HG02870 (cell line): ENCODE results near the gene POLR3K.

Experiments used
- ATAC-seq: cut with Tn5 transposase; IDR thresholded peaks from one replicate; pipeline ENCODE4 v1.9.1; 2021; ENCODE audit warnings: mild to moderate bottlenecking, moderate library complexity; ENCODE audit not compliant: unreplicated experiment

Gene POLR3K

DNA sequence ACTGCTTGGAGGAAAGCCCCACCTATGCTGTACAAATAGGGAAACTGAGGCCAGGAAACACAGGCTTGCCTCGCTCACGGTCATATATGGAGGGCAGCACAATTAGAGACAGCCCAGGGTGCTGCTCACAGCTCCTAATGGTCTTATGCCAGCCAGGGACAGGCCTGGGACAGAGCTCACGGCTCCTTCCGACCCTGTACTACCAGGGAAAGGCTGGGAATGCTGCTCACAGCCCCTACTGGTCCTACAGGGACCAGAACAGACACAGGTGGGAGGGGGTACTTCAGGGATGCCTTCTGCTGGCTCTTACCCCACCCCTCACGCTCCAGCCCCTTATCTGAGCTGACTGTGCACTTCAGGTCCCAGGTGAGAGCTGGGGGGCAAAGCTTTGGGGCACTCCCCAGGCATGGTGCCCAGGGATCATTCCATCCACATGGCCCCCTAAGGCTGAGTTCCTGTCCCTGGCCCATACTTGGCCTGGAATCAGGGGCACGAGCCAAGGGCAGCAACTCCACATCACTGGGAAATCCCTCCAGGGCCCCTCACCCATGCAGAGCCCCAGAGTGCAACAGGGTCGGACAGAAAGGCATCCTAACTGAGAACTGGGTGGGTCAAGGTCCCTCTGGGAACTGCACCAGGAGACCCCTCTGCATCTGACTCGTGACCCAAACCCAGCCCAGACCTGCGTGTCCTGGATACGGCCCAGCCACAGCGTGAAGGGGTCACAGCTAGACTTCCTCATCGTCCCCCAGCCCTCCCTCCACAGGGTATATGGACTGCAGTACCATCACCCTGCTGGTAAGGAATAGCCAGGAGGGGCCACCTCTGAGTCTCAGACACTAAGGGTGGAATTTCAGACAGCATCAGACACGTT lies 13.1 kb upstream of the POLR3K start:
- no peak for ATAC-seq

DNA sequence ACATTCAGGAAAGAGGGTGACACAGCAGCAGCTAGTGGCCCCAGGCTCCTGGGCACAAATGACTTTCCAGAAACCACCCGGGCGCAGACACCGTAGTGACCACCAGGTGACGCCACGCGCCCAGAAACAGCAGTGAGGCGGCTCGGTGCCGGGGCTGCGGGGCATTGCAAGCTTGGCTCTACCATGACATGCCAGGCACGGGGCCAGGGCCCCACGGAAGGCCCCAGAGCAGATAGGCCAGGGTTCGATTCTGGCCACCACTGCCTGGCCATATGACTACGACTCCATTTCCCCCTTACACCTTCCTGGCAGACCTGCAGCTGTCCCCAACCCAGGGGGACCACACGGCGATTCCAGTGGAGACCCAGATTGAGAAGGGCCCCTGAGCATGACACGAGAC lies 12.3 kb upstream of the POLR3K start:
- no peak for ATAC-seq

DNA sequence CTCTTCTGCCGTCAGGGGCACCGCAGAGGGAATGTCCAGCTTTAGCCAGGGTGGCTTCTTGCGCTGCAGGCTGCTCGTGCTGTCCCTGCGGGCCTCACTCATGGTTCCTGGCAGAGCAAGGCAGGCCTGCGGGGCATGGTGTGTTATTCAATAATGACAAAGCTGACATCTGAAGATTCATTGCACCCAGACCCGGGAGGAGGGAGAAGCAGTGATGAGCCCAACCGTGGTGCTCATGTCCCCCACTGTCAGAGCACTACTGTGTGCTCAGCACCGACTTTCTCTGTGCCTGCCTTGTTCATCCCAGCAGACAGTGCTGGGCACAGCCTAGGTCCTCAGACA lies 11.5 kb upstream of the POLR3K start:
- ATAC-seq, result no peak

DNA sequence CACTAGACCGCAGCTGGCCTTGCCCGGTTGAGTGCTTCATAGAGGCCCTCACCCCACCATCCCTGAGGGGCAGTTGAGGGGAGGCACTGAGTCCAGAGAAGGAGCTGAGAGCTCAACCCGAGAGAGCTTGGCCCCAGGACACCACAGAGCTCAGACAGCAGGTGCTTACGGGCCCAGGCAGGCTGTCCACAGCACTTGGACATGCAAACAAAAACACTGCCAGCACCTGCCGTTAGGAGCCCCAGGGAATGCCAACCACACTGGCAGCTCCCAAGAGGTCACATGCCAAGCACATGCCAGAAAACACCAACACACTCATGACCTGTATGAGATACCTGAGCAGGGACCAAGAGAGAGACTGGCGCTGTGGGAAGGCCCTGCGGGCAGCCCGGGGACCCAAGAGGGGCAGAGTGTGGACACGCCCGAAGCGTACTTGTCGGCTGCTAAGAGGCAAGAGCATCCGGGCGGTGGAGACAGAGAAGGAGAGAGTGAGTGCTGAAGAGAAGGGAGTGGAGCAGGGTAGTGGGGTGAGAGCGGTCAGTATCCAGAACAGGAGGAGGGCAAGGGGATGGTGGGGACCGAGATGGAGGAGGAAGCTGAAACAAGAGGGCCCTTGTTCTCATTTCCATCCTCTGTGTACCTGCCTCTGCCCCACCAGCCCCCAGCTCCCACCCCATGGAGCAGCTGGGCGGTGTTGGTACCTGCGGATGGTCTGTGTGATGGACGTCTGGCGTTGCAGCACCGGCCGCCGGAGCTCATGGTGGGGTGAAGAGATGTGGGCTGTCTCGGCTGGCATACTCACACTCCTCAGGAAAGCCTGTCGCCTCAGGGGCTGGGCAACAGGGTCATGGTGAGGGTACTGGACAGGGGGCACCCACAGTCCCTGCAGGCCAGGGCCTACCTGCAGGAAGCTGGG lies 10.8 kb upstream of the POLR3K start:
- no peak for ATAC-seq

DNA sequence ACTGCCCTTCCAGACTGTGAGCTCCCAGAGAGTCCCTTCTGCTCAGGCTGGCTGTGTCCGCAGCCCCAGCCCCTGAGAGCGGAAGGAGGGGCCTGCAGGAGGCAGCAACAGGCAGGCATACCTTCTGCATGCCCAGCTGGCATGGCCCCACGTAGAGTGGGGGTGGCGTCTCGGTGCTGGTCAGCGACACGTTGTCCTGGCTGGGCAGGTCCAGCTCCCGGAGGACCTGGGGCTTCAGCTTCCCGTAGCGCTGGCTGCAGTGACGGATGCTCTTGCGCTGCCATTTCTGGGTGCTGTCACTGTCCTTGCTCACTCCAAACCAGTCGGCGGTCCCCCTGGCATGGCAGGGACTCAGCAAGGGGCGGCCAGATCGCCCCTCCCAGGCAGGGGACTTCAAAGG lies 10.1 kb upstream of the POLR3K start:
- no peak for ATAC-seq

DNA sequence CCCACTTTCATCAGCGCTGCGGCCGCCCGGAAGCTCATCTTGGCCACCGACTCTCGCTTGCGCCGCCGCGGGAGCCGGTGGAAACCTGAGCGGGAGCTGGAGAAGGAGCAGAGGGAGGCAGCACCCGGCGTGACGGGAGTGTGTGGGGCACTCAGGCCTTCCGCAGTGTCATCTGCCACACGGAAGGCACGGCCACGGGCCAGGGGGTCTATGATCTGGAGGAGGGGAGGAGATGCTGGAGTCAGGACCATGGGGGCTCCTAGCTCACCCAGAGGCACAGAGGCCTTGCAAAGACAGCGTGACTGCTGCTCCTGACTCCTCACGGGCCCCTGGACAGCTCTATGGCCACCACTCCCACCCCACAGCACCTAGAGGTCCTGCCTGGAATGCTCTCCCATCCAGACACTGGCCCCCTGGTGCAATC lies 9.6 kb upstream of the POLR3K start:
- ATAC-seq, result no peak

DNA sequence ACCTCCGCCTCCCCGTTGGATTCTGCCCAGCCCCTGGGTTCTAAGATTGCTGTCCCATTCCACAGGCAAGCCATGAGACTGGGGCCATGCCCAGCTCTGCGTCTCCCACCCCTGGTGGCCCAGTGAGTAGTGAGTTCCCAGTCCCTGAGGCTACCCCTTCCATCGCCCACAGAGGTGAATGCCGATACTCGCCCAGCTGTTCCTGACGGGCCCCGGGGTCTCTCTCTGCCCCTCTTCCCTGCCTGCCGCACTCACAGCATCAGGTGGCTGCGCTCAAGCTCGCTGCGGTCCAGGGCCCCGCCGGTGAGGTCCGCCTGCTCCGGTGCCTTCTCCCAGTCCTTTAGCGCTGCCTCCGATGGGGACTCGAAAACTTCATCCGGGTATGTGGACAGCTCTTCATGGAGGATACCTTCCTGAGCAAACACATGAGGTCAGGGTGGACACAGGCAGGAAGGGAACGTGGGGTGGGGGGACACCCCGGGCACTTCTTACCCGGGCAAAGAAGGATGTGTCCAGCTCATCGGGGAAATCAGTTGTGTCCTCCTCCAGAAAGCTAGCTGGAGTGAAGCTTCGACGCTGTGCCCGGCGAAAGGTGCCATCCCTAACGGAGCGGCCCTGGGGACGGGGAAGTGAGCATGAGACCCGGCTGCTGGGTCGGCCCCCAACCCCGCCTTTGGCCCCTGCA lies 9.0 kb upstream of the POLR3K start:
- no peak for ATAC-seq

DNA sequence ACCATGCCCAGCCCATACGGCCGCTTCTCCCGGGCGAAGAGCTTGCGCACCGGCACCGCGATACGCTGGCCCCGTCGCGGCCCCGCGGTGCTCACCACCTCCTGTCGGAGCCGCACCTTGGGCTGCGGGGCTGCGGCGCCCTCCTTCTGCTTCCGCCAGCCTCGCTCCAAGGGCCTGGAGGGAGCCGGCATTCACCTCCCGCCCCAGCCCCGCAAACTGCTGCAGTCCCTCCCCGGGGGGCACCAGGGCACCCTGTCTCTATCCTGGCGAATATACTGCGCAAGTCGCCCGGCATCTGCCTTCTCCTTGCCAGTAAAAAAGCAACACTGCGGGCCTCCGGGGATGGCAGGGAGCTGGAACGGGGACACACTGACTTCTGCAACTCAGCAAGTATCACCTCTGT lies 8.5 kb upstream of the POLR3K start:
- ATAC-seq, result no peak

DNA sequence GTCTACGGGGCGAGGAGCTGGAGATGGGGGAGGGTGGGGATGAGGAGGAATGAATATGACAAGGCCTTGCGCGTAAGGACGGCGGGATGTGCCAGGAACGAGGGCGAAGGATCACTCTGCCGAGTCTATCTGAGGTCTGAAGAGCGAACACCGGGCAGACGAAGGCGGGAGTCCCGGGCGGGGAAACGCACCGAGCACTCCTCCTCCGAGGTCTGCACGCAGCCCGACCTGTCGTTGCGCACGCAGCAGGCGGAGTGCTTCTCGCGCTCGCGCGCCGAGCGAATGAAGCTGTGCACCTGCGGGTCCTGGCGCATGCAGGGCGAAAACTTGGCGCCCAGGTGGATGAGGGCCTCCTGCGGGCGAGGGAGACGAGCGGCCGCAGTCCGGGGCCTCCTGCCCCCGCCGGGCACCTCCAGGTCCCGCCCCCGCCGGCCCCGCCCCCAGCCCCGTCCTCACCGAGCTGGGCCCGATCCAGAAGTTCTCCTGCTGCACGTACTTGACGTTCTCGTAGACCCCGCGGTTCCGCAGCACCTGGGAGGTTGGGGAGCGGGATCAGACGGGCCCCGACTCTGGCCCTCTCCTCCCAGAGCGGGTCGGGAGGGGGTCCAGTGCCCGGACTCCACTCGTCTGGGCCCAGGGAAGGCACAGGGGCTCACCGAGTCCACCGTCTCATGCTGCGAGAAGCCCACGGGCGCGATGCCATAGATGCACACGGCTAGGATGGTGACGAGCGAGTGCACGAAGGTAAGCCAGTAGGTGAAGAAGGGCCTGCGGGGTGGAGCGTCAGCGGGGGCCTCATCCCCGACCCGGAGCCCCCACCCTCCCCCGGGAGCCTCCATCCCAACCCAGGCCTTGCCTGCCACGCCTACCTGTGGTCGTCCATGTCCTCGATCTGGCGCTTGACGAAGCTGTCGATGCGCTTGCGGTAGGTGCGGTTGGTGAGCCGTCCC lies 7.8 kb upstream of the POLR3K start:
- ATAC-seq, result no peak

DNA sequence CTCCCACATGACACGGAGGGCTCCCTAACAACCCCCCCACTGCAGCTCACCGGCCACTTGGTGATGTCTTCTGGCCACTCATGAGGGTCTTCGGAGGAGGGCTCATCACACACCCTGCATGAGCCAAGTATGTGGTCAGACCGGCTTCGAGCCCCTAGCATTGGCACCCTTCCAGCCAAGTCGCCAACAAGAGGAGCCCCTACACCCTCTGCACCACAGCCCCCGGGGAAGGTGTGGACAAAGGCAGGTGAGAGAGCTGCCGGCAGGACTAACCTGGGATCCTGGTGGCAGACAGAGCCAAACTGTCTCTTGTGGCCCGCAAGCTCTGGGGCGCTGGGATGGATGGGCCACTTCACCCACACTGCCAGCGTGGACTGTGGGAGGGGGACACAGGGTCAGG lies 6.8 kb upstream of the POLR3K start:
- ATAC-seq, result no peak

DNA sequence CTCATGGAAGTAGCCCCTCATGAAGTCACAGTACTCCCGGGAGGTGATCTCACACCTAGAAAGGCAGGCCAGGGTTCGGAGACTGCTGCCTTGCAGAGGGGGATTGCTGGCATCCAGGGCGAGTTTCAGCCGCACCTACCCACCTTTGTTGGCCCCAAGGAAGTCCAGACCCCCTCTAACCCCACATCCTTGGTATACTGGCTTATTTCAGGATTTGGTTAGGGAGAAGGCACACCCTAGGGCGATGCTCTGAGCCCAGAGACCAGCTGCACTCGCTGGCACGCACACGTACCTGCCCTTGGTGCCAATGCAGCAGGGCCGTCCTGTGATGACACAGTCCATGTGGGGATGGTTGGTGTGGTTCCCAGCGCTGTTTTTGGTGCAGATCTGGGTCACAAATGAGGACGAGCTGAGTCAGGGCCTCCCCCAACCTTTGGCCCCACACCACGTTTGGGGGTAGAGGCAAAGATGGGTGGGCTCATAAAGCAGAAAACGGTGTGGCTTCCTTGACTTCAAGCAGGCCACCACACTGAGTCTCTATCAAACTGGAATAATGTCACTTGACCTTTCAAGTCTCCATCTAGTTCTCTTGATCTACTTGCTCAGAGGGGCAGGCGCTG lies 6.1 kb upstream of the POLR3K start:
- no peak for ATAC-seq

DNA sequence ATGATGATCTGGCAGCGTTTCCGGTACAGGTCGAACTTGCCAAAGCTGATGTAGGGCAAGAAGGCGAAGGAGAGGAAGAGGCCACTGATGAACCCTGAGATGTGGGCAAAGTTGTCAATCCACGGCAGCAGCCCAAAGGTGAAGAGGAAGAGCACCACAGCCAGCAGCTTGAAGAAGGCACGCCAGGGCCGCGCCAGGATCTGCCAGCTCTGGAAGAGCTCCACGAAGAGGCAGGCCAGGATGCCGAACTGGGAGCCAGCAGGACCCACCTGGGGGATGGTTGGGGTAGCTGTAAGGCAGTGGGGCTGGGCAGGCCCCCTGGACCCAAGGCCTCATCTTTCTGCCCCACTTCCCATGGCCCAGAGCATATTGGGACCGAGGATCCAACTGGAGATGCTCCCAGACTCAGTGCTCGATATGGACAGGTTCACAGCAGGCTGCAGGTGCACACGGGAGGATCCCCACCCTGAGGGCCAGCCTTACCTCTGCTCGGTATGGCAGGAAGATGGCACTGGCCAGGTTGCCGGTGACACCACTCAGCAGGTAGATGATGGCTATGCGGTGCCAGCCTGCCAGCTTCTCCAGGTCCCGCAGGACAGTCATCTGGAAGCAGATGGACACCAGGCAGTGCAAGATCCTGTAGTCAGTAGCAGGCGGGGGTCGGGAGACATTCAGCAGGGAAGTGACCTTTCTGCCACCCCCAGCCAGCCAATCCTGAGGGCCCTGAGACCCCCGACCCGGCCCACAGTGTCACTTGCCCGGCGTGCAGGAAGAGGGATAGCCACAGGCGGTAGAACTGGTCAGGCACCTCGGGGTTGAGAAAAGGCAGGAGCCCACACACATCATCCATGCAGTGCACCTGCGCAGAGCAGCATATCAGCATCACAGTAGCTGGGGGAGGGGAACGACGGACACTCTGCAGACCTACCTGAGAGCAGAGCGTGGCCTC lies 5.4 kb upstream of the POLR3K start:
- no peak for ATAC-seq

DNA sequence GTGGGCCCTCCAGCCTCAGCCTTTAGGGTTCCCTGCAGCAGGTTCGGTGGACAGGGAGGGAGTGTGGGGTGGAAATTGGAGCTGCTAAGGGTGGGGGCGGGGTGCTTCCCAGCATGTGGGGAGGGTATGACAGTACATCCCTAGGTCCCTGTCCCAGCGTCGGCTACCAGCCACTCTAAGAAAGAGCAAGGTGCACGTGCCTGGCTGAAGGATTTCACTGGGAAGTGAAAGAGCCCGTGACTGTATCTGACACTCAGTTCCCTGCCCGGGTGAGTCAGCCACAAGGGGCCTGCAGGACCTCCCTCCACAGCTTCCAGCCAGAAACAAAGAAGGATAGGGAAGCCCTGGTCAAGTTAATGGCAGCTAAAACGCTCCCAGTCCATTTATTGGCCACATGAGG lies 4.3 kb upstream of the POLR3K start:
- ATAC-seq, result no peak

DNA sequence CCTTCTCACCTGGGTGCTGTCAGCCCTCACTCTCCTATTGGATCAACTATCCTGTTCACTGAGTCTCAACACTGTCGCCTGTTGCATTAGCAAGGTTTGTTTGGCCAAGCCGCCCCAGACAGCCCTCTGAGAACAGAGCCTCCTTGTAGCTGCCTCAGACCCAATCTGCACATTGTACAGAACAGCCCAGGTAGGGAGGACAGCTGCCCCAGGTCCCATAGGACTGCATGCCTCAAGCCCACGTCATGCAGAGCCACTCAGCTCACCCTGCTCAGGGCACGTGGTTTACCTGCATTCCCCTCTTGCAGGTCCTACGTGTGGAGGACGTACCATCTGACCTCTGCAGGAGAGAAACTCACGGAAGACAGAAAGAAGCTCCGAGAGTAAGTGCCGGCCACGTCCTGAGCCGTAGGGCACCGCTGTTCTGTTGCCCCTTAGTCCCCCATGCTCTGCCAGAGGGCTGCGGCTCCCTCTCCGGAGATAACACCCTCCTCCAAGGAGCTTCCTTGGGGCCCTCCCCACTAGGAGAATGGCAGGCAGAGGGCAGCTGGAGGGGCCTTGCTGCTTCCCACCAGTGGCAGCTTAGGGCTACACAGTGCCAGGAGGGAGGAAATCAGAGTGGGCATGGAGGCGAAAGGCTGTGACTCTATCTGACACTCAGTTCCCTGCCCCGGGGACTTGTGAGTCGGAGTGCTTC lies 3.0 kb upstream of the POLR3K start:
- no peak for ATAC-seq

DNA sequence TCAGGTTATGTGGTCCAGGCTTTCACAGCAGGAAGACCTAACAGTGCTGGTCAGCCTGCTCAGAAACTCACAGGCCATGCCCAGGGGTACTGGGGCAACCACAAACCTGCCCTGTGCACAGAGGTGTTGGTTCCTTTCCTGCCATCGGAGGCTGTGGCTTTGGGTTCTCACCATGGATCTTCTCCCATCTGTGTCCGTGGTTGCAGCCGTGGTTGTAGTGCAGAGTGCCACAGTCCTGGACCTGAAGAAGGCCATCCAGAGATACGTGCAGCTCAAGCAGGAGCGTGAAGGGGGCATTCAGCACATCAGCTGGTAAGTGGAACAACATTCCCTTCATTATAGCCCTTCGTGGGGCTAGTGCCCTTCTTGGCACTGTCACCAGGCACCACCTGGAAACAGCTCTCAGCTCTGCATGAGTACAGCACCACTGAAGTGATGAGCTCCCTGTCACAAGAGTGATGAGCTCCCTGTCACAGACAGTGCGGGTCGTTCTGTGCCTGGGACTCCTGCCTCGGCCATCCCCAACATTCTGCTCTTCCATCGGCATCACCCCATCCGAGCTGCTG lies 2.2 kb upstream of the POLR3K start:
- ATAC-seq, result no peak

DNA sequence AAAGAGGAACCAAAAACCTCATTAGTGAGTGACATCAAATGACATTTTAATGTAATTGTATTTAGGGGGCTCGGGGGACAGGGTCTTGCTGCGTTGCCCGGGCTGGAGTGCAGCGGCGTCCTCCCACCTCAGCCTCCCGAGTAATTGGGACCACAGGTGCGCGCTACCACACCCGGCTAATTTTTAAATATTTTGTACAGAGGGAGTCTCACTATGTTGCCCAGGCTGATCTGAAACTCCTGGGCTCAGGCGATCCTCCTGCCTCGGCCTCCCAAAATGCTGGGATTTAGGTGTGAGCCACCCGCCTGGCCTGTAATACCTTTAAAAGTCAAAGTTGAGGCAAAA lies 801 bp upstream of the POLR3K start:
- ATAC-seq, result no peak

DNA sequence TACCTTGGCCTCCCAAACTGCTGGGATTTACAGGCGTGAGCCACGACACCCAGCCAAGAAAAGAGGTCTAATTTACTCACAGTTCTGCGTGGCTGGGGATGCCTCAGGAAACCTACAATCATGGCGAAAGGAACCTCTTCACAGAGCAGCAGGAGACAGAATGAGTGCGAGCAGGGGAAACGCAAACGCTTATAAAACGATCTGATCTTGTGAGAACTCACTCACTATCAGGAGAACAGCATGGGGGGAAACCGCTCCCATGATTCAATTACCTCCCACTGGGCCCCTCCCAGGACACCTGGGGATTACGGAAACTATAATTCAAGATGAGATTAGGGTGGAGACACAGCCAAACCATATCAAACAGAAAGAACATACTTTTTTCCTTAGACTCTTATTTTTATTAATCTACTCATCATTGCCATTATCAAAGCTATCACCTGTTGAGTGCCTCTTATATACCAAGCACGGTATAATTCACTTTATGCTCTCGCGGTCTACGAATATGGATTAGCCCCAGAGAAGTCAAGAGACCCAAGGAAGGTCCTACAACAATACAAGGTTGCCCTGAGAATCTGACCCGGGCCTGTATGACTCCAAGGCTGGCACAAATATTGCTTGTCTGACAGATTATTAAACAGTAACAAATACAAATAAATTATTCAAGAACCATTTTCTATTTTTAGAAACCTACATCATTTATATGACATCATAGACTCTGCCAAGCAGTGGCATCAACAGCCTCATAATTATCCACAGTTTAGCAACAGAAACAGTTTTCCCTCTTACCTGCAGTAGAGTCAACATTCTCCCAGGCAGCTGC lies 2.4 kb downstream of the POLR3K start:
- ATAC-seq, result no peak
